GM12801 (cell line): ENCODE measurements around the gene GUCY1A2.

Source experiments
- CTCF ChIP-seq: IDR thresholded peaks from one replicate; pipeline ENCODE4 v1.5.1; 2011; ENCODE audit warnings: control low read depth; ENCODE audit not compliant: insufficient read length; ENCODE audit errors: extremely low read depth

Gene GUCY1A2

GRCh38 chr11:106642331-106642730 is 375.9 kb downstream of the GUCY1A2 start:
- no peak for TF ChIP-seq CTCF

- no peak for TF ChIP-seq CTCF
Observed at GRCh38 chr11:106632283-106632682, 386.0 kb downstream of the GUCY1A2 start.

GRCh38 chr11:106627694-106628093 is 390.6 kb downstream of the GUCY1A2 start:
- TF ChIP-seq CTCF, result no peak

- no peak for TF ChIP-seq CTCF
Observed at GRCh38 chr11:106625566-106625965, 392.7 kb downstream of the GUCY1A2 start.

- no peak for TF ChIP-seq CTCF
Observed at GRCh38 chr11:106624377-106624776, 393.9 kb downstream of the GUCY1A2 start.
